ENCODE data around the gene RAP1B.

DNA sequence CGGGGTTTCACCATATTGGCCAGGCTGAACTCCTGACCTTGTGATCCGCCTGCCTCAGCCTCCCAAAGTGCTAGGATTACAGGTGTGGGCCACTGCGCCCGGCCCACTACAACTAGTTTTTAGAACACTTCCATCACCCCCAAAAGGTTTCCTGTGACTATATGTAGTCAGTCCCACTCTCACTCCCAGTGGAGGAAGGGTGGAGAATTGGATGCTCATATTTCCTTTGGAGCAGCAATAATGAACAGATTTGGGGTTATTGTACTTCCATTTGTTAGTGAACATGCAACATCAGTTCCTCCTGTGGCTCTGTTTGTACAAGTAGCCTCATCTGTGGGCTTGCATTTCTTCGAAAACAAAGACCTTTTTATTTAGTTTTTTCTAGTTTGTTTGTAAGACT lies 35.8 kb downstream of the RAP1B start:
- TF ChIP-seq, protein P1, sequence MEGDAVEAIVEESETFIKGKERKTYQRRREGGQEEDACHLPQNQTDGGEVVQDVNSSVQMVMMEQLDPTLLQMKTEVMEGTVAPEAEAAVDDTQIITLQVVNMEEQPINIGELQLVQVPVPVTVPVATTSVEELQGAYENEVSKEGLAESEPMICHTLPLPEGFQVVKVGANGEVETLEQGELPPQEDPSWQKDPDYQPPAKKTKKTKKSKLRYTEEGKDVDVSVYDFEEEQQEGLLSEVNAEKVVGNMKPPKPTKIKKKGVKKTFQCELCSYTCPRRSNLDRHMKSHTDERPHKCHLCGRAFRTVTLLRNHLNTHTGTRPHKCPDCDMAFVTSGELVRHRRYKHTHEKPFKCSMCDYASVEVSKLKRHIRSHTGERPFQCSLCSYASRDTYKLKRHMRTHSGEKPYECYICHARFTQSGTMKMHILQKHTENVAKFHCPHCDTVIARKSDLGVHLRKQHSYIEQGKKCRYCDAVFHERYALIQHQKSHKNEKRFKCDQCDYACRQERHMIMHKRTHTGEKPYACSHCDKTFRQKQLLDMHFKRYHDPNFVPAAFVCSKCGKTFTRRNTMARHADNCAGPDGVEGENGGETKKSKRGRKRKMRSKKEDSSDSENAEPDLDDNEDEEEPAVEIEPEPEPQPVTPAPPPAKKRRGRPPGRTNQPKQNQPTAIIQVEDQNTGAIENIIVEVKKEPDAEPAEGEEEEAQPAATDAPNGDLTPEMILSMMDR (IDR thresholded peaks at IDR 0.05), result no peak
- TF ChIP-seq EZH2 (IDR thresholded peaks at IDR 0.05), result no peak
- TF ChIP-seq EZH2phosphoT487 (IDR thresholded peaks at IDR 0.05), result no peak
